ENCODE results near the gene TOMM40L. TPM values are rescaled to one million over a fixed set of nuclear protein-coding genes. Genes with fewer than 3 reads are reported as not detected.

The TOMM40L gene
- total and polyA plus RNA-seq, 5 experiments from 2014 or later = 4.9 to 11.3 (median 8.1) TPM

DNA sequence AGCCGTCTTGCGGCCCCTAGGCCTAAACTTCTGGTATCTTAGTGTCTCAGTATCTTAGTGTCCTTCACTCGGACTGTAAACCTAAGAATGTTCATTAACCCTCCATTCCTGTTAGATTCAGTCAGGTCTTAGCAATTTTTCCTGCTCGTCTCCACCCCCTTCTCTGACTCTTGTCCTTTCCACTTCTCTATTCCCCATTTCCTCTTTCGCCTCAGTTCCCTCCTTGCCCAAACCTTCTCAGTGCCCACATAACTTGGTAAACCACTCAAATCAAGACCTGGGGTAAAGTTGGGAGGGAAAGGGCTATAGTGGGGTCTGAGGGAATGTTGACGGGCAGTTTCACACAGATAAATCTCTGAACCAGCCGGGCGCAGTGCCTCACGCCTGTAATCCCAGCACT is 11.5 kb upstream of the TOMM40L start:
- ATAC-seq (no peak), DNase-seq (no peak)
- H3K27me3 Mint-ChIP-seq = no peaks in the 10 kb centered on the region
- H3K4me1 Mint-ChIP-seq = peaks cover 42 to 60% (median 56%) of the 10 kb centered on the region in 4 donors
- no peaks in the 10 kb centered on the region for H3K9me3 Mint-ChIP-seq
- peak overlapping the region in 9 of 10 donors; percentile 28 to 97 (median 90) for H3K27ac Mint-ChIP-seq
- H3K36me3 Mint-ChIP-seq = peaks cover 9 to 58% (median 28%) of the 10 kb centered on the region in 3 donors
- peak overlapping the region in 7 of 10 donors; percentile 3 to 88 (median 69) for H3K4me3 Mint-ChIP-seq
- POLR2A ChIA-PET = interaction anchor here (0.7 to 10.4 kb wide), 3 partner anchors 8 to 97 kb away, joined by 3 to 113 read pairs (median 7); partner anchors contain the start of genes APOA2 and TOMM40L

DNA sequence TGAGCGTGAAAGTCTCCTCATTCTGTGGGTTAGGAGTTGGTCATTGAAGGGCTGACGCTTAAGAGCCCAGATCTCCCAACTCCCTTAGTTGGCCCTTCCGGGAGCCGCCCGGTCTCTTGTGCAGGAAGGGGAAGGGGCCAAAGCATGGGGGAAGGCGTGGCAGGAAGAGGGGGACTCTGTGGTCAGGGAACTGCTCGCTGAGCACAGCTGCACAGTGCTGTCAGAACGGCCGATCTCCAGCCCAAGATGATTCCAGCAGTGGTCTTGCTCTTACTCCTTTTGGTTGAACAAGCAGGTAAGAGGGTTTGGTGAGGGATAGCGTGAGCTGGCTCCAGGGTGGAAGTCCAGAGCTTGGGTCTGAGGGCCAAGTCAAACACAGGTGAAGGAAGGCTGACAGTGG is 10.8 kb upstream of the TOMM40L start, which contains the start of gene FCER1G:
Gene FCER1G, plus strand, starts transcription at position 220 of the 400 bp plus-strand sequence. Its CDS starts 27 bp downstream, at position 247.
- Mint-ChIP-seq H3K9me3 (no peaks in the 10 kb centered on the region), H3K4me1 (peaks cover 39 to 60% (median 56%) of the 10 kb centered on the region in 4 donors), H3K27ac (peak within 1 kb of the TSS; percentile 82 to 97 (median 92)), H3K4me3 (peak within 1 kb of the TSS; percentile 67 to 88 (median 80)), H3K36me3 (peaks cover 6 to 53% (median 21%) of the 10 kb centered on the region in 3 donors), H3K27me3 (no peaks in the 10 kb centered on the region)
- DNase-seq (no peak), ATAC-seq (peak; percentile 20 to 23)
- POLR2A ChIA-PET = interaction anchor here (0.6 to 15.0 kb wide), 9 partner anchors 9 to 98 kb away, joined by 3 to 231 read pairs (median 7); partner anchors contain the start of genes APOA2, NDUFS2, SDHC and TOMM40L

DNA sequence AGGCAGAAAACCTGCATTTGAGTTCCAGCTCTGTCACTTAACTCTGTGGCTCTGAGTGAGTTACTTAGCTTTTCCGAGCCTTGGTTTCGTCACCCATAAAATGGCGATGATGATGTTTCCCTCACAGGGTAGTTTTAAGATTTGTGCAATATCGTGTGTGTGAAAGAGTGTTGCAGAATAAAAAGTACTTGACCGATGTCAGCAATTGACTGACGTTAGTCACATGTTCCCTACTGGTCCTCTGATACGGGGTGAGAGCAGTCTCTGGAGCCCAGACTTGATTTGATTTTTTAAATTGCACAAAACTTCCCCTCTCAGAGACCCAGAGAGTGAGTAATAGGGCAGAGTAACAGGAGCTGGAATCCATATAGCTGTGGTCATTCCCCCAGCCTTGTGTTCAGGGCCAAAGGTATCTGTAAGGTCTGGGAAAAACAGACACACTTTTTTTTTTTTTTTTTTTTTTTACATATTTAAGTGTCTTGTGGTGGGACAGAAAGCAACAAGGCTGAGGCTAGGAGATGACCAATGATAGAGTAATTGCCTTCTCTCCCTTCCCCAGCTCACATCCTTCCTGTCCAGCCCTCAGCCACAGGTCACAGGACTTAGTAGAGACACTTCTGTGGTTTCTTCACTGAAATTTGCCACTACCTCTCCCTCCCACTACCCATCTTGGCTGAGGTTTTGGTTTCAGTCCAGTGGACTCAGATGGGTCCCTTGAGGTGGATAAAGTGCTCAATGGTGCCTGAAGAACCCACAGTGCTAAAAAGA is 8.7 kb upstream of the TOMM40L start:
- Mint-ChIP-seq H3K36me3 (peaks cover 5 to 33% (median 19%) of the 10 kb centered on the region in 3 donors), H3K27me3 (no peaks in the 10 kb centered on the region), H3K4me1 (peaks cover 45 to 72% (median 64%) of the 10 kb centered on the region in 4 donors), H3K27ac (peak overlapping the region; percentile 90 to 97 (median 96)), H3K9me3 (no peaks in the 10 kb centered on the region), H3K4me3 (peak overlapping the region; percentile 57 to 89 (median 81))
- no peak for DNase-seq
- ATAC-seq = peak; percentile 18 to 35
- POLR2A ChIA-PET = interaction anchor here (0.6 to 15.0 kb wide), 11 partner anchors 7 to 880 kb away, joined by 3 to 231 read pairs (median 4); partner anchors contain the start of genes APOA2, NDUFS2, PCP4L1 and TOMM40L

DNA sequence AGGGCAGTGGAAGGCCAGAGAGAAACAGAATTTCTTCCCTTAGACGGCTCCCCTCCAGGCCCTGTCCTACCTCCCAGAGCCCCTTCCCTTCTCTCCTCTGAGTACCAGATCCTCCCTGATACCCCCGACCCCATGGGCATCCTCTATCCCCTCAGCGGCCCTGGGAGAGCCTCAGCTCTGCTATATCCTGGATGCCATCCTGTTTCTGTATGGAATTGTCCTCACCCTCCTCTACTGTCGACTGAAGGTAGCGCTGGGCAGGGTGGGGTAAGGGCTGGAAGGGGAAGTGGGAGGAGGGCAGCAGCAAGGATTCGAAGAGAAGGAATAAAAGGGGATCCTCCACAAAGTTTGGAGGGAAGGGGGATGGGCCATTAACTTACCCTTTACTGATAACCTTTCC is 8.0 kb upstream of the TOMM40L start:
- Mint-ChIP-seq H3K36me3 (peaks cover 5 to 26% (median 19%) of the 10 kb centered on the region in 3 donors), H3K4me1 (peaks cover 47 to 77% (median 68%) of the 10 kb centered on the region in 4 donors), H3K9me3 (no peaks in the 10 kb centered on the region), H3K27me3 (no peaks in the 10 kb centered on the region), H3K27ac (peak overlapping the region; percentile 90 to 97 (median 96)), H3K4me3 (peak overlapping the region; percentile 57 to 89 (median 80))
- ATAC-seq = no peak
- POLR2A ChIA-PET = interaction anchor here (0.6 to 15.0 kb wide), 9 partner anchors 6 to 738 kb away, joined by 3 to 231 read pairs (median 4); partner anchors contain the start of genes APOA2, NDUFS2 and TOMM40L
- no peak for DNase-seq

DNA sequence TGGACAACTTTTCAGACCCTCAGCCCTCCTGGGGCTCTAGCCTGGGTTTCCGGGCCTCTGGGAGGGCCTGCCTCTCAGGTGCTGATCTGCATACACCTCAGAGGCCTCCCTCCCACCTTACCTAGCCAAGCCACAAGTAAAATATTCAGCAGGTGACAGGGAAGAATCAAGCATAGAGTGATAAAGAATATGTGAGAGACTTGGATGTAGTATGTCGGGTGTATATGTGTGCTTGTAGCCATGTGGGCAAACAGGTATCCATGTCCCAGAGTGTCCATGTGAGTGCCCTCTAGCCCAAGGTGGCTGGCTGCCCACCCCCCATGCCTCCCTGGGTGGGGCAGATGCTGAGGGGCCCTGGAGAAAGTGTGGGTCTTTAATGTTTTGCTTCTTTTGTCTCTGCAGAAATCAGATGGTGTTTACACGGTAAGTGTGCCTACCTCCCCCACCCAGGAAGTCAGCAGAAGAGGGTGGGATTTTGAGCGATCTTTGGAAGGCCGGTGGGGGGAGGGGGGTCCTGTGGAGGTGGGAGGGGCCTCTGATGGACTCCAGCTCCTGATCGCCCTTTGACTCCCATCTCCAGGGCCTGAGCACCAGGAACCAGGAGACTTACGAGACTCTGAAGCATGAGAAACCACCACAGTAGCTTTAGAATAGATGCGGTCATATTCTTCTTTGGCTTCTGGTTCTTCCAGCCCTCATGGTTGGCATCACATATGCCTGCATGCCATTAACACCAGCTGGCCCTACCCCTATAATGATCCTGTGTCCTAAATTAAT is 7.4 kb upstream of the TOMM40L start:
- peak overlapping the region; percentile 90 to 97 (median 96) for H3K27ac Mint-ChIP-seq
- H3K36me3 Mint-ChIP-seq = peaks cover 5 to 20% (median 13%) of the 10 kb centered on the region in 3 donors
- POLR2A ChIA-PET = interaction anchor here (0.5 to 15.0 kb wide), 11 partner anchors 8 to 739 kb away, joined by 3 to 231 read pairs (median 5); partner anchors contain the start of genes NDUFS2 and PPOX
- ATAC-seq (peak; percentile 54 to 68), DNase-seq (peak in 2 of 10 donors; percentile 27 to 29)
- peak overlapping the region; percentile 57 to 89 (median 80) for H3K4me3 Mint-ChIP-seq
- no peaks in the 10 kb centered on the region for H3K9me3 Mint-ChIP-seq
- peaks cover 48 to 79% (median 70%) of the 10 kb centered on the region in 4 donors for H3K4me1 Mint-ChIP-seq
- no peaks in the 10 kb centered on the region for H3K27me3 Mint-ChIP-seq

DNA sequence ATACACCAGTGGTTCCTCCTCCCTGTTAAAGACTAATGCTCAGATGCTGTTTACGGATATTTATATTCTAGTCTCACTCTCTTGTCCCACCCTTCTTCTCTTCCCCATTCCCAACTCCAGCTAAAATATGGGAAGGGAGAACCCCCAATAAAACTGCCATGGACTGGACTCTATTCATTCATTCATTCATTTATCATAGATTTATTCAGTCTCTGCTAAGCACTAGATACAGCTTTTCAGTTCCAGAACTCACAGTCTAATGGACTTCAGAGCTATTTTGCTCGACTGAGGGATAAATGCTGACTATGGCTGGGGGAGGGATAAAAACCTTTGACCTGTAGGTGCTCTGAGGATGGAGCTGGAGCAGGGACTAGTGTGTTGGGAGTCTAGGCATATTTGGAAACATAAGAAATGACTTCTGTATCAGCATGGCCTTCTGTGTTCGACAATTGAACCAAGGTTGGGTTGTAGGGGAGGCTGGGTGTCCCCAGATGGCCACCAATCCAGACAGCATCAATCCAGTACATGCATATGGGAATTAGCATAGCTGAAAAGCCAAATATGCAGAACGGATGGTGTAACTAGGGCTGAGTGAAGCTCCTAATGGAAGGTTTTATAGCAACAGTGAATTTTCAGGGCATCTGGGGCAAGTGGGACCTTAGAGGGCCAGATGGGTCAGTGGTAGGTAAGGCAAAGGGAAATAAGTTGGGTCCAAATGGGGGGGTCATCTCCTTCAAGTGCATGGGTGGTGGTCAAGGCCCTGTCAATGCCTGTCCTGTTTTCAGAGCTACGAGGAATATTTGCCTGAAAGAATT is 6.6 kb upstream of the TOMM40L start:
- POLR2A ChIA-PET = interaction anchor here (0.5 to 15.0 kb wide), 8 partner anchors 9 to 229 kb away, joined by 3 to 231 read pairs (median 5); partner anchors contain the start of genes NDUFS2 and PPOX
- Mint-ChIP-seq H3K27me3 (no peaks in the 10 kb centered on the region), H3K4me1 (peaks cover 51 to 81% (median 75%) of the 10 kb centered on the region in 4 donors), H3K27ac (peak overlapping the region; percentile 90 to 97 (median 96)), H3K4me3 (peak overlapping the region in 9 of 10 donors; percentile 25 to 89 (median 81)), H3K9me3 (no peaks in the 10 kb centered on the region), H3K36me3 (peaks cover 0 to 12% (median 6%) of the 10 kb centered on the region in 3 donors)
- ATAC-seq (no peak), DNase-seq (no peak)

DNA sequence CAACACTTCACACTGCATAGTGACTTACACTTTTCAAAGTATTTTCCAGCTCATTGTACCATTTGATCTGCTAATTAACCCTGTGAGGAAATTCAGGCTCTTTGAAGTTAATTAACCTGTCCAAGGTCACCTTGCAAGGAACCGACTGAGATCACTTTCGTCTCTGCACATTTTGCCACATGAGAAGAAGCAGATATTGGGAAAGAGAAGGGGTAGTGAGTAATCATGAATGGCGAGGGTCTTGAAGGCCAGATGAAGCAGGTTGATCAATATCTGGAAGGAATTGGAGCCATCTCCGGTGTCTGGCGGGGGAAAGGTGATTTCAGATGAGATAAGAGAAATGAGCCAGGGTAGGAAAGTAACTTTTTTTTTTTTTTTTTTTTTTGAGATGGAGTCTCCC is 5.9 kb upstream of the TOMM40L start:
- Mint-ChIP-seq H3K27me3 (no peaks in the 10 kb centered on the region), H3K27ac (peak overlapping the region; percentile 90 to 97 (median 96)), H3K4me1 (peaks cover 47 to 78% (median 71%) of the 10 kb centered on the region in 4 donors), H3K9me3 (no peaks in the 10 kb centered on the region), H3K4me3 (peak overlapping the region in 3 of 10 donors; percentile 16 to 82 (median 23)), H3K36me3 (peaks cover 0 to 4% (median 1%) of the 10 kb centered on the region in 3 donors)
- POLR2A ChIA-PET = interaction anchor here (1.3 to 15.0 kb wide), 6 partner anchors 7 to 86 kb away, joined by 5 to 231 read pairs (median 18); partner anchors contain the start of genes FCER1G and NDUFS2
- ATAC-seq (no peak), DNase-seq (no peak)

DNA sequence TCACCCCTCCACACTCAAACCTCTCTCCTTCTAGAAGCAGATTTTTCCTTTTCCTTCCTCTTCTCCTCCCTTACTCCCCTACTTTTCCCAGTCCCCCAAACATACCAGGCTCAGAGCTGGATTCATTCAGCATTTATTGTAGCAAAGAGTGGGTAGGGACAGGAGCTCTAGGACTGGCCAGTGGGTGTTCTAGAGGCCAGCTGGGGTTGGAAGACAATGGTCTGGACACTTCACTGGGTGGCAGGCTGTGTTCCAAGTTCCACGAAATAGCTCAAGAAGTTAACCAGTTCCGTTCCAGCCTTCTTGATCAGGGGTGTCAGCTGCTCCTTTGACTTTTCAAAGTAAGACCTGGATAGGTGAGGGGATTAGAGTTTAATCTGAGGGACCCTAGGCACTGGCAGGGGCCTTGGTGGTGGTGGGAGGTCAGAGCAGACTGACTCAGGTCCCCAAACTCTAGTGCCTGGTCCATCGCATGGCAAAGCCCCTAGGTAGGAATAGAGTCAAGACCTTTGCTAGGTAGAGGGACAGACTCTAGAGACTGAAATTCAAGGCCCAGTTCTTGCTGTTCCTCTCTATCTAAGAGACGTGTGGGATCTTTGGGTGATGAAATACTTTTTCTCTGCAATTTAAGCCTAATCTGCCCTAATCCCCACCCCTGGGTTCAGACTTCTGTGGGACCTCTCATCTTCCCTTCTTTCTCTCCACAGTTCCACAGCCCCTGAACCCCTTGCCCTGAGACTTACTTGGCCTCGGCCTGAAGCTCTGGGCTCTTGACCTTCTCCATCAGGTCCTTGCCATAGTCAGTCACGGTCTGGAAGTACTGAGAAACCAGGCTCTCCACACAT is 3.5 kb upstream of the TOMM40L start:
- ATAC-seq = no peak
- H3K9me3 Mint-ChIP-seq = no peaks in the 10 kb centered on the region
- peaks cover 52 to 82% (median 77%) of the 10 kb centered on the region in 4 donors for H3K4me1 Mint-ChIP-seq
- H3K27ac Mint-ChIP-seq = peak overlapping the region; percentile 62 to 90 (median 82)
- DNase-seq = no peak
- peak overlapping the region in 5 of 10 donors; percentile 4 to 48 (median 25) for H3K4me3 Mint-ChIP-seq
- POLR2A ChIA-PET = interaction anchor here (0.5 to 15.0 kb wide), 9 partner anchors 10 to 169 kb away, joined by 3 to 231 read pairs (median 5); partner anchors contain the start of genes FCER1G and NDUFS2
- H3K36me3 Mint-ChIP-seq = peaks cover 0 to 3% (median 0%) of the 10 kb centered on the region in 3 donors
- H3K27me3 Mint-ChIP-seq = no peaks in the 10 kb centered on the region

DNA sequence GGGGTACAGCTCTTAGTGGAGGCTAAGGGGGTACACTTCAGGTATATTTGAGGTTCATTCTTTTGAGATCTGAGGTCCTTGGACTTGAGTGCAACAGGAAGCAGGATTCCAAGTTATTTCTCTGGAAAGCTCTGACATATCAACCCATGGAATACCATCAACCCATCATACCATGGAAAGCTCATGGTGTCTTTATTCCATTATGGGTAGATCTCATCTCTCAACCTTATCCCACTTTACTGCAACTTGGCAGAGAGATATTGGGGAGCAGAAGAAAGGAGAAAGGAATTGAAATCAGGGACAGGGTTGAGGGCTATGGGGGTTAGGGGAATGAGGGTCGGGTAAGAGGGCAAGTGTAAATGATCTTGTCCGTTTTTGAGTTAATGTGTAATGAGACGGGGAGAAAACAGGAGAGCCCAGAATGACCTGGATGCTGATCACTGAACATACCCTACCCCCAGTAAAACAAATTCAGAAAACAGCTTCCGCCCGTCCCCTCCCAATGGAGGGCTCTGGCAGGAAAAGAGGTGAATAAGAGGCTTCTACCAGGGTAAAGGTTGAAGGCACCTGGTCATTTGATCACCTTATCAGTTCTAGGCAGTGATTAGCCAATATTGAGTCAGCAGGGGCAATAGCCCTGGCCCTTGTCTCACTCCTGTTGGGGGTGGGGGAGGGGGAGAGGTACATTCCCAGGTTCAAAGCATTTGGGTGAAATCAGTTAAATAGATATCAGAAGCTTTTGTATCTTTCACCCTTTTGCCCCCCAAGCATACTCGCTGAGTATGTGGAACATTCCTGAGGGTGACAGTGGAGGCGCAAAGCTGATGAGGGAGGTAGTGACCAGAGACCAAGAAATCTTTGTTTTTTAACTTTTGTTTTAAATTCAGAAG is 1.8 kb upstream of the TOMM40L start:
- Mint-ChIP-seq H3K27me3 (no peaks in the 10 kb centered on the region), H3K9me3 (no peaks in the 10 kb centered on the region), H3K27ac (peak overlapping the region in 9 of 10 donors; percentile 15 to 90 (median 63)), H3K4me3 (peak overlapping the region in 1 of 10 donors; percentile 47), H3K4me1 (peaks cover 41 to 77% (median 69%) of the 10 kb centered on the region in 4 donors), H3K36me3 (peaks cover 0 to 13% (median 0%) of the 10 kb centered on the region in 3 donors)
- no peak for DNase-seq
- POLR2A ChIA-PET = interaction anchor here (0.5 to 15.0 kb wide), 15 partner anchors 11 to 900 kb away, joined by 3 to 231 read pairs (median 4); partner anchors contain the start of genes FCER1G, NDUFS2 and SDHC
- no peak for ATAC-seq

All from naive thymus-derived CD8-positive, alpha-beta T cell (primary cell).